Measurements from ENCODE around the gene AQP7.
"Not testable (repeated sequence)": the region's sequence is repeated elsewhere in the genome, so short reads cannot be mapped to it uniquely, and the experiment has no call there.

Gene AQP7

GRCh38 chr9:33402371-33402770 lies at the start of gene AQP7:
Gene AQP7 (minus strand): TSS chr9:33402568. CDS start chr9:33401262, 1,306 bp downstream.
- not testable (repeated sequence) for DNase-seq (ENCODE audit: low spot score)

DNA sequence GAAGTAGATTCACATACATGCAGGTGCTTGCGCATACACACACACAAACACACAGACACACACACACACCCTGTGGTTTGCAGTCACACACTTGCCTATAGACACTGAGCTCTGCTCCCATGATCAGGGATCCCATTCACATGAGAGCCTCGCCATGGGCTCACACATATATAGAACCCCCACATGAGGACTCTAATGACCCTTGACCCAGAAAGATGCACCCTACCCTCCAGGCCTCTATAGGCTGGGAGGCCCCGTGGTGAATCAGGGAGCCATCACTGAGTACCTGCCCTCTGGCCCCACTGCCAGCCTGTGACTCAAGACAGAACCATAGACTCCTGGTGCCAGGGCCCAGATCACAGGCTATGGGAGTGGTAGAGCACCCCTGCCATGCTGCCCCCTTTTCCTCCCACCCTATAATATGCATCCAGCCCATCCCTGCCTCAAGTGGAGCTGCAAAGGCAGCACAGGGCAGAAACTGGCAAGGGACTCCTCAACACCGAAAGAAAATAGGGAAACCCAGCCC lies 48.3 kb upstream of the AQP7 start:
- DNase-seq (ENCODE audit: low spot score): no peak

GRCh38 chr9:33449715-33450114 lies 47.3 kb upstream of the AQP7 start:
- DNase-seq (ENCODE audit: low spot score): no peak

DNA sequence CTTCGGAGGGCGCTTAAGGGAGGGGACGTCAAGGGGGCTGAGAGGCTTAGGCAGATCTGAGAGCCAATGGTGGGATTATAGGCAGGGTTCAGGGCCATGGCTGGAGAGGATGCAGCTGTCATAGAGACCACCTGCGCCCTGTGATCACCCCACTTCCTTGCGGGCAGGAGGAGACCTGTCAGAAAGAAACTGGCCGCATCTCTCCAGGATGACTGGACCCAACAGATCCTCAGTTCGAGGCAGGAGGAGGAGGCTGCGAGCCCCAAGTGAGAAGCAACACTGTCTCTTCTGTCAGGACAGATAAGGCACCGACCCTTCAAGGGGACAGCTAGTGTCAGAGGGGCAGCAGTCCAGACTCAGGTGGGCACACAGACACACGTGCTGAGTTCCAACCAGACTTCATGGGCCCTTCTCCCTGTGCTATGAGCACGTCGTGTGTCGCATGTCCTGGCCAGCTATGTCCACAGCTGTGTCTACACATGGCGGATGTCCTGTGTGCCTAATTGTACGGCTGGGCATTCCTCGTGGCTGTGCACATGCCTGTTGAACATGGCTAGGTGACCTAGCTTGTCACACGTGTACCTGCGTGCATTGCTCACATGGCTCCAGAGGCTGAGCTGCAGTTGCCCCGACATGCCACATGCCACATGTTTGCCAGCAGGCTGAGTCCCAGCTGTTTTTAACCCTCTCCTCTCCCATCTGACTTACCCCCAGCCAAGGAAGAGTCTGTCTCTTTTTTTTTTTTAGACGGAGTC lies 45.6 kb upstream of the AQP7 start:
- no peak for DNase-seq (ENCODE audit: low spot score)

DNA sequence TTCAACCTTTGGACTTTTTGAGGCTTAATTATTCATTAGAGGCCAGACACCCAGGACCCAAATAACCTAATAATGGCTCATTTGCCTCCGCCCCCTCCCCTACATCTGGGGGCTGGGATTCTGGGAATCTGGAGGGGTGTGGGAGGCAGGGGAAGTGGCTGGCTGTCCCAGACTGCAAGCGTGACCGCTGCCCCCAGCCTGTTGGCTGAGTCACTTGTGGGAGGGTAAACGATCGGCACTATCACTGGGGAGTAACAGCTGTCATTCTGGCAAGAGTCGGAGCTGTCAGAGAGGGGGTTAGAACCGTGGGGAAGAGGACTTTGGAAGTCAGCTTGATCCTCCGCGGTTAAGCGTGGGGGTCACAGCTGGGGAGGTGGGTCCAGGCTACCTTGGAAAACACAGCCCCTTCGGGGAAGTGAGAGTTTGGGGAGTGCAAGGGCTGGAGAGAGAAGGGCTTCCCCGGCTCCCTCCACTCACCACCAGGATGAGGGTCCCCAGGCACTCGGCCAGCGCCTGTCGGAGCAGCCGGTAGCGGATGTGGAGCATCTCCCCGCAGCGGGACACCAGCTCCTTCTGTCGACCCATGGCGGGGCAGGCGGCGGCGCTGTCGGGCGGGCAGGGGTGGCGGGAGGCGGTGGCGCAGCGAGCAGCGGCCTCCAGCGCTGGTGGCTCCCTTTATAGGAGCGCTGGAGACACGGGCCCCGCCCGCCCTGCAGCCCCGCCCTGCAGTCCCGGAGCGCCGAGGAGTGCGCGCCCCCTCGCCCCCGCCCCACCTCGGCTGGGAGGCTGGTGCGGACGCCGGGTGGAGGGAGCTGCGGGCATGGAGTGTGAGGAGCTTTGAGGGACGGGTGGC lies 44.8 kb upstream of the AQP7 start, which contains the start of gene AQP3:
Gene AQP3 (minus strand): TSS at position 648 of the 853 bp plus-strand sequence. CDS start 63 bp downstream, at position 585.
- peak; percentile 45 for DNase-seq (ENCODE audit: low spot score)

GRCh38 chr9:33446240-33446945 lies 44.0 kb upstream of the AQP7 start:
- DNase-seq (ENCODE audit: low spot score): no peak

DNA sequence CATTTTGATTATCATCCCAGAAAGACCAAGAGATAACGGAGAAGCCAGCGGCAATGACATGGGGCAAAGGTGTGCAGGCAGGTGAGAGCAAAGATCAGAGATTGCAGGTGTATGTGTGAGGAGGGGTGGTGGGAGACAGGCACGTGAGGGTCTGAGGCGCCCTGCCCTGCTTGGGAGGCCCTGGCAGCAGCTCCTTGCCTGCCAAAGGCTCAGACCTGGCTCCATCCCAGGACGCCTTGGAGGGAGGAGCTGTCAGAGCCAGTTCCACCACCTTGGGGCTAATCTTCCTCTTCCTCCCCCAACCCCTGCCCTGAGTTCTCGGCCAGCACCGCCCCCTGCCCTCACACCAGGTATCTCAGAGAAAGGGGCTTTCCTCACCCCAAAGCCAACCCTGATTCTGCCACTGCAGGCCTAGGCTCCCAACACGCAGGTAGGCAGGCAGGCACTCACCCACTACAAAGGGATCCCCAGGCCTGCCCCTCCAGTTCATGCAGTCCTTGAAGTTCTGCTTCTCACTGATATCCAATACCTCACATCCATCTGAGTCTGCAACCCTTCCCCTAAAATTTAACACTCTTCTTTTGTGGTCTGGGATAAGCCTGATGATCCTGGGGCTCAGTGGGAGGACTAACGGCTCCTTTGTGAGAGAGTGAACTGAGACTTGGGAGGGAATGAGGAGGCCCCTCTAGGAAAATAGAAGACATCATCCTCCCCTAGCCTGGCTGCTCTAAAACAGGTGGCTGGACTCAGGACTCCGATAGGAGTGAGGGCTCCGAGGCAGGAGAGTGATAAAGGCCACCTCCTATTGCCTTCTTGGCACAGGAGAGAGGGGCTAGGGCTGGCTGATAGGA lies 43.2 kb upstream of the AQP7 start:
- no peak for DNase-seq (ENCODE audit: low spot score)

GRCh38 chr9:33443464-33444154 lies 41.2 kb upstream of the AQP7 start:
- DNase-seq (ENCODE audit: low spot score): no peak

DNA sequence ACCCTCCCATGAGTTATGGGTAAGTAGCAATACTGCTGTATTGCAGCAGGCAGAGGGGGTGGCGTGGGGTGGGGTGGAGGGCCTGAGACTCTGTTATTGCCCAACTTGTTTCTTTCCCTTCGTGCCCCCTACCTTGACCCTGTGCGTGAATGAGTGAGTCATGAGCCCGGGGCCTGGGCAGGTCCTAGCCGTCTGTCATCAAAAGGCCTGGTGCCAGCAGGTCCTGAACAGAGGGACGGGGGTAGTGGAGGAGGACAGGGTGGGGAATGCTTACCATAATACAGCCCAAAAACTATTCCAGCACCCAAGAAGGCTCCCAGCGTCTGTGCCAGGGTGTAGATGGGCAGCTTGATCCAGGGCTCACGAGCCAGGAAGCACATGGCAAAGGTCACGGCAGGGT lies 40.7 kb upstream of the AQP7 start:
- DNase-seq (ENCODE audit: low spot score): no peak

DNA sequence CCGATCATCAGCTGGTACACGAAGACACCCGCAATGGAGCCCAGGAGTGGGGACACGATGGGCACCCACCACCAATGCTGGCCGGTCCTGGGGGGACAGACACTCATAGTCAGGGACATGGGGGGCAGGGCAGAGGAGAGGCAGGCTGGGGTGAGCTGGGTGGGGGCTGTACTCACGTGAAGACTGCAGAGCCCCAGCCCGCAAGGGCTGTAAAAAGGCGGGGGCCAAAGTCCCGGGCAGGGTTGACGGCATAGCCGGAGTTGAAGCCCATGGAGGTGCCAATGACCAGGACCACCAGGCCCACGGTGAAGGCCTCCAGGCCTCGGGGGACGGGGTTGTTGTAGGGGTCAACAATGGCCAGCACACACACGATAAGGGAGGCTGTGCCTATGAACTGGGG lies 39.8 kb upstream of the AQP7 start:
- DNase-seq (ENCODE audit: low spot score): no peak

DNA sequence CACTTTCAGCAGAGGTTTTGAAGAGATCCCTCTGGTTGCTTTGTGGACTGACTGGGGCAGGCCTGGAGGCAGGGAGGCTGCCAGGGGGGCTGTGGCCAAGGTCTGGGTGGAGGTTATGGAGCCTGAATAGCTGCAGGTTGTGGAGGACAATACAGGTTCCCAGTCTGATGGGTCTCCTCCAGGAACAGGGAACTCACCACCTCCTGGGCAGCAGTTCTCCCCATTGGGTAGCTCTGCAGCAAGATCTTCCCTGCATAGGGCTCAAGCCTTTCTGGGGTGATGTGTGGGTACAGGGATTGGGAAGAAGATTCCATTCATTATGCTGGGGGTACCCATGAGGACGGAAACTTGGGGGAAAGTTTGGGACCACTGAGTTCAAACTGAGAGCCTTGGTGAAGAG lies 38.2 kb upstream of the AQP7 start:
- DNase-seq (ENCODE audit: low spot score): no peak

- DNase-seq (ENCODE audit: low spot score): no peak
These were observed 37.8 kb upstream of the AQP7 start for GRCh38 chr9:33440204-33440603.

- DNase-seq (ENCODE audit: low spot score): no peak
These were observed 37.4 kb upstream of the AQP7 start for GRCh38 chr9:33439731-33440130.

GRCh38 chr9:33438926-33439680 lies 36.7 kb upstream of the AQP7 start:
- no peak for DNase-seq (ENCODE audit: low spot score)

GRCh38 chr9:33437898-33438297 lies 35.5 kb upstream of the AQP7 start:
- no peak for DNase-seq (ENCODE audit: low spot score)

DNA sequence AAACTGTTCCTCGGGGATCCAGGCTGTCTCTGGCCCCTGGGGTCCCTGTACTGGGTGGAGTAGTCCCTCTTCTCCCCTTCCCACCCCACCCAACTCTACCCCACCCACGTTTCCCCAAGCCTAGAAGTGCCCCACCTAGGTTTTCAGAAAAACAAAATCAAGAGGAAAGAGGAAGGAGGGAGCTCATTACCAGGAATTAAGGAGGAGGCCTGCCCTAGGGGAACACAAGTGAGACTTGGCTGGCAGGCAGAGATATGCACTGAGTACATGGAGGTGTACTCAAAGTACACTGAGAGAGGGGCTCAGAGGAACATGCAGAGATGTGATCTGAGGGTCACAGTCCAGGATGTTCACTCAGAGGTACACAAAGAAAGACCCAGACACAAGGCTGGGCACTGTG lies 34.8 kb upstream of the AQP7 start:
- DNase-seq (ENCODE audit: low spot score): no peak

- DNase-seq (ENCODE audit: low spot score): no peak
These were observed 34.1 kb upstream of the AQP7 start for GRCh38 chr9:33436445-33436844.

DNA sequence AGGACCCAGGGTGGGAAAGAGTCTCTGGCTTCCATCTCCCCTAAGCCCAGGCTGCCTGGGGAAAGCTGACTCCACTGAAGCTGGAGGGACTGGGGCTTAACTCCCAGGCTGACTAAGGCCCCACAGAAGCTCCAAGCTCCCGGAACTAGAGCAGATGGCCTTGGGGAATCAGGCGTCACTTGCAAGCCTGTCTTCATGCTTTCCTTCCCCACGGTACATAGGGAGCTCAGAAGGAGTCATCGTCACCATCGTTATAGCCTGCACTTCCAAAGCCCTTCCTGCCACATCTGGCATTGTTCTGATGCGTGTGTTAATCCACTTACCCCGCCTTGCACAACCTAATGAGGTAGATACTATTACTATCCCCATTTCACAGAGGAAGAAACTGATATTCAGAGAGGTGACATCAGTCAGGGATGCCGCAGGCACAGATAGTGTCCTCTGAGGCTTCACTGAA lies 33.5 kb upstream of the AQP7 start:
- DNase-seq (ENCODE audit: low spot score): no peak

DNA sequence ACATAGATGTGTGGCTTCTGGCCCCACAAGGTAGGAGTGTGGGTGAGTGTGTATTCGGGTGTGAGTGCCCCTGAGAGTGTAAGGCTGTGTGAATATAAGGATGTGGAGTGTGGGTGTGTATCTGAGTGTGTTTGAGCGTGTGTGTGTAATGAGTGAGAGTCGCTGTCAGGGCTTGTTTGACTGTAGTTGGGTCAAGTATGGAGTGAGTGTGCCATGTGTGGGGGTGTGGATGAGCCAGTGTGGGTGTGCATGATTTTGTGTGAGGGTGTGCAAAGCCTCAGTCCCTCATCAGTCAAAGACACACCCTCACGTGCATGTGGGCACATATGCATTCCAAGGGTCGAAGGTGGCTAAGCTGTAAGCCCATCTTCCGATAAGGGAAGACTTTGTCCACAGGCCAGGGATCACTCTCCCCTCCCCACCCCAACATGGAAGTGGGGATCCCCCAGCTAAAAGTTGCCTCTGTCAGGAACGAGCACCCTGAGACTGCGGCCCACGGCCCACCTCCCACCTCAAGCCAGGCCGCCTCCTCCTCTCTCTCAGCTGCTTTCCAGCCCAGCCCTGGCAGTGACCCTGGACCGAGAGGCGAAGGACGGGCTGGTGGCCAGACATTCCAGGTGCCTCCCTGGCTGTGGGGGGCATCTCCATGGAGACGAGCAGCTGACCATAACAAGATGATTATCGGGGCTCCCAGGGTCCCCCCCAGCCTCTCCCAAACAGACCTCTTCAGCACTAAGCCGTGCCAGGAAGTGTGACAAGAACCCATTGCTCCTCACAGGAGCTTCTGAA lies 32.1 kb upstream of the AQP7 start:
- DNase-seq (ENCODE audit: low spot score): no peak
